Activated naive CD8-positive, alpha-beta T cell (primary cell): ENCODE measurements around the gene NPR1.
A peak's percentile ranks its signal among the peaks of the same experiment; 100 is the strongest.
"Not testable (repeated sequence)": the region's sequence is repeated elsewhere in the genome, so short reads cannot be mapped to it uniquely, and the experiment has no call there.

Experiments
- H3K27ac Mint-ChIP-seq: one replicate; pipeline ENCODE4 v1.8.0; 2021; ENCODE audit warnings: mixed read lengths
- H3K27me3 Mint-ChIP-seq: one replicate; pipeline ENCODE4 v1.8.0; 2021; ENCODE audit warnings: mixed read lengths
- H3K36me3 Mint-ChIP-seq: one replicate; pipeline ENCODE4 v1.8.0; 2021; ENCODE audit warnings: mixed read lengths
- H3K4me1 Mint-ChIP-seq: one replicate; pipeline ENCODE4 v1.8.0; 2021; ENCODE audit warnings: low read depth, mixed read lengths
- H3K4me3 Mint-ChIP-seq: one replicate; pipeline ENCODE4 v1.8.0; 2021; ENCODE audit warnings: mild to moderate bottlenecking, mixed read lengths
- H3K9me3 Mint-ChIP-seq: one replicate; pipeline ENCODE4 v1.8.0; 2021; ENCODE audit warnings: low read depth, mixed read lengths

The NPR1 gene

DNA sequence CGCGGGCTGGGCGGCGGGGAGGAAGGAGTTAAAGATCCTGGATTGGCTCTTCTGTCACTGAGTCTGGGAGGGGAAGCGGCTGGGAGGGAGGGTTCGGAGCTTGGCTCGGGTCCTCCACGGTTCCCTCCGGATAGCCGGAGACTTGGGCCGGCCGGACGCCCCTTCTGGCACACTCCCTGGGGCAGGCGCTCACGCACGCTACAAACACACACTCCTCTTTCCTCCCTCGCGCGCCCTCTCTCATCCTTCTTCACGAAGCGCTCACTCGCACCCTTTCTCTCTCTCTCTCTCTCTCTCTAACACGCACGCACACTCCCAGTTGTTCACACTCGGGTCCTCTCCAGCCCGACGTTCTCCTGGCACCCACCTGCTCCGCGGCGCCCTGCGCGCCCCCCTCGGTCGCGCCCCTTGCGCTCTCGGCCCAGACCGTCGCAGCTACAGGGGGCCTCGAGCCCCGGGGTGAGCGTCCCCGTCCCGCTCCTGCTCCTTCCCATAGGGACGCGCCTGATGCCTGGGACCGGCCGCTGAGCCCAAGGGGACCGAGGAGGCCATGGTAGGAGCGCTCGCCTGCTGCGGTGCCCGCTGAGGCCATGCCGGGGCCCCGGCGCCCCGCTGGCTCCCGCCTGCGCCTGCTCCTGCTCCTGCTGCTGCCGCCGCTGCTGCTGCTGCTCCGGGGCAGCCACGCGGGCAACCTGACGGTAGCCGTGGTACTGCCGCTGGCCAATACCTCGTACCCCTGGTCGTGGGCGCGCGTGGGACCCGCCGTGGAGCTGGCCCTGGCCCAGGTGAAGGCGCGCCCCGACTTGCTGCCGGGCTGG is at the start of gene NPR1:
NPR1 (plus strand) TSS at position 170 of the 818 bp plus-strand sequence; CDS start at position 591, 421 bp downstream.
- no peaks in the 10 kb centered on the region for H3K36me3 Mint-ChIP-seq
- H3K4me3 Mint-ChIP-seq = peak within 1 kb of the TSS; percentile 78
- no peak within 1 kb of the TSS for H3K27ac Mint-ChIP-seq
- peaks cover 19% of the 10 kb centered on the region for H3K4me1 Mint-ChIP-seq
- H3K9me3 Mint-ChIP-seq = no peaks in the 10 kb centered on the region
- H3K27me3 Mint-ChIP-seq = peaks cover 26% of the 10 kb centered on the region

DNA sequence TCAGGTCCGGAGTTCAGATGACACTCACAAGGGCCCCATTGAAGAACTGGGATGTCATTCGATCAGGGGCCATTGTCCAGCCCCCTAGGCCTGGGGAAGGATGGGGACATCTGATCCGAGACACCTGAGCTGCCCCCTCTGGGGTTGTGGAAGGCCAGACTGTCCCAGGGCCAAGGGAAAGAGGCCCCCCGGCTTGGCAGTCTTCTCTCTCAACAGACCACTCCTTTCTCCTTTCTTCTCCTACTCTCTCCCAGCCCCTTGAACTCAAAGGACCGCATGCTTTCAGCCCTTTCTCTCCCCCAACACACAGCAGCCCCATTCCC is 49.2 kb upstream of the NPR1 start:
- peaks cover under 1% of the 10 kb centered on the region for H3K36me3 Mint-ChIP-seq
- no peak overlapping the region for H3K4me3 Mint-ChIP-seq

DNA sequence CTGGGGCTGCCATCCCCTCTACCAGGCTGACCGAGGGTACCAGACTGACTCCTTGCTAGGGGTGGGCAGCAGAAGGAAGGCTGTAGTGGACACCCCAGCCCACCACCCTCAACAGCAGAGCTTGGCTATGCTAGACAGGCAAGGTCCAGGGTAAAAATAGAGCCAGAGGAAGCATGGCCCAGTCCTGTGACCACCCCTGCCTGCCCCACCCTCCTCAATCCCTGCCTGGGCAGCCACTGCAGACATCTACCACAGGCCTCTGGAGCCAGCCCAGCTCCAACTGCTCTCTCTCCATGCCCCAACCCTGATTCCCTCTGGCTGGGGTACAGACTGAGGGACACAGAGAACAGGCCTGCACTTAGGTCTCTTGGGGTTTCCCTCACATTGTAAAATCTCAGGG is 48.5 kb upstream of the NPR1 start:
- no peak overlapping the region for H3K27ac Mint-ChIP-seq
- no peak overlapping the region for H3K4me3 Mint-ChIP-seq
- H3K36me3 Mint-ChIP-seq = peaks cover 2% of the 10 kb centered on the region
- H3K27me3 Mint-ChIP-seq = no peaks in the 10 kb centered on the region
- no peaks in the 10 kb centered on the region for H3K9me3 Mint-ChIP-seq
- peaks cover 23% of the 10 kb centered on the region for H3K4me1 Mint-ChIP-seq

More for the DNA sequence above, 49.2 kb upstream of the NPR1 start:
- H3K9me3 Mint-ChIP-seq = no peaks in the 10 kb centered on the region
- no peaks in the 10 kb centered on the region for H3K27me3 Mint-ChIP-seq
- H3K27ac Mint-ChIP-seq = no peak overlapping the region
- peaks cover 23% of the 10 kb centered on the region for H3K4me1 Mint-ChIP-seq

DNA sequence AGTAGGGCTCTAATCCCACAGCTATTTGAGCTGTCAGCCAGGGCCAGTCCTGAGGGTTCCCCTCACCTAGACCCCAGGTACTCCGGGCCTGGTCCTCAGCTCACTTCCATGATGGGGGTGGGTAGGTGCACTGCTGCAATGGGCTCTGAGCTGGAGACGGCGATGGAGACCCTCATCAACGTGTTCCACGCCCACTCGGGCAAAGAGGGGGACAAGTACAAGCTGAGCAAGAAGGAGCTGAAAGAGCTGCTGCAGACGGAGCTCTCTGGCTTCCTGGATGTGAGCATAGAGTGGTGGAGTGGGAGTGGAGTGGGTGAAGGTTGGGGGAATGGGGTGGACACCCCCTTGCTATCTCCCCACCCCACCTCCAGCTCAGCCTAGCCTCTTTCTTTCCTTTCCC is 48.1 kb upstream of the NPR1 start:
- Mint-ChIP-seq H3K4me3 (no peak overlapping the region), H3K27ac (no peak overlapping the region), H3K27me3 (no peaks in the 10 kb centered on the region), H3K36me3 (peaks cover 2% of the 10 kb centered on the region), H3K4me1 (peaks cover 23% of the 10 kb centered on the region), H3K9me3 (no peaks in the 10 kb centered on the region)

DNA sequence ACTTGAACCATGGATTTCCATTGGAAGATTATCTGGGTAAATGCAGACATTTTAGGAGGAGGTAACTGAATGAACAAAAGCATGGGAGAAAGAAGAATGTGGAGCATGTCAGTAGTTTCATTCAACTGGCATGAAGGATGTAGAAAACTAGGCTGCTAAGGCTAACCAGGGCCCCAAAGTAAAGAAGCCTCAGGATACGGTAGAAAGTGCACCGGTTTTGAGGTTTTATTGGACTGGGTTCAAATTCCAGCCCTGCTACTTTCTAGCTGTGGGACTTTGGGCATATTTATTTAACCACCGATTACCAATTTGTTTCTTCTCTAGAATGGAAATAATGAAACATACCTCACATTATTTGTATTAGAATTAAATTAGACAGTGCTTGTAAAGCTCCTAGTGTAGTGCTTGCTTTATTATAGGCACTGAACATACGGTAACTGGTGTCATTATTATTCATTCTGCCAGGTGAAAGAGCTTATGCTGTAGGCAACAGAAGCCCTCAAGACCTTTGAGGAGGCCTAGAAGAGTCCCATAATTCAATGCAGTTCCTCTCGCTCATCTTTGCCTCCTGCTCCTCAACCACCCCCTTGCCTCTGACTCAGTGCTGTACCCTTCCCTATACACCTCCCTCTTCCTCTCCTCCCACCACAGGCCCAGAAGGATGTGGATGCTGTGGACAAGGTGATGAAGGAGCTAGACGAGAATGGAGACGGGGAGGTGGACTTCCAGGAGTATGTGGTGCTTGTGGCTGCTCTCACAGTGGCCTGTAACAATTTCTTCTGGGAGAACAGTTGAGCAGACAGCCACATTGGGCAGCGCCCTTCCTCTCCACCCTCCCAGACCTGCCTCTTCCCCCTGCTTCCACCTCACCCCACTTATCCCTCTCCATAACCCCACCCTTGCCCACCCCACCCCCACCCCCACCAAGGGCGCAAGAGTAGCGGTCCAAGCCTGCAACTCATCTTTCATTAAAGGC is 47.2 kb upstream of the NPR1 start:
- peaks cover 30% of the 10 kb centered on the region for H3K4me1 Mint-ChIP-seq
- H3K27ac Mint-ChIP-seq = peak overlapping the region; percentile 22
- no peak overlapping the region for H3K4me3 Mint-ChIP-seq

DNA sequence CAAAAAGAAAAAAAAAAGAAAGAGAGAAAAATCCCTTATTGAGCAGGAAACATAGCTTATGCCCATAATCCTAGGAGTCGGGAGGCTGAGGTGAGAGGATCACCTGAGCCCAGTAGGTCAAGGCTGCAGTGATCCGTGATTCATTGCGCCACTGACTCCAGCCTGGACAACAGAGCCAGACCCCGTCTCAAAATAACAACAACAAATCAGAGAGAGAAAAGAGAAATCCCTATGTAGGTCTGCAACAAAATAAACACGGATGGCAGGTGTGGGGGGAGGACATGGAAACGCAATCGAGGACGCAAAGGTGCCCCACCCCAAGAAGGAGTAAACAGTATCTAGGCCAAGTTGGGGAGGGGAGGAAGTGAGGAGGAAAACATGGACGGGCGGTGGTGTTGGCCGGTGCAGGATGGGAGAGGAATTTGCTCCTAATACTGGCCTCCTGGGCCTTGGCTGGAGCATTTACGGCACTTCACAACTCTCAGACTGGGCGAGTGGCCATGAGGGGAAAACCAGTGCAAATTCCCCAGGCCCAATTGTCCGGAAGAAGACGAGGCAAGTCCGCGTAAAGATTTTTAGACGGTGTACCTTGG is 45.2 kb upstream of the NPR1 start:
- Mint-ChIP-seq H3K4me3 (peak overlapping the region; percentile 99), H3K4me1 (peaks cover 45% of the 10 kb centered on the region), H3K27ac (peak overlapping the region; percentile 99), H3K9me3 (no peaks in the 10 kb centered on the region), H3K27me3 (no peaks in the 10 kb centered on the region), H3K36me3 (peaks cover 12% of the 10 kb centered on the region)

More for the DNA sequence above, 47.2 kb upstream of the NPR1 start:
- no peaks in the 10 kb centered on the region for H3K27me3 Mint-ChIP-seq
- peaks cover 2% of the 10 kb centered on the region for H3K36me3 Mint-ChIP-seq
- no peaks in the 10 kb centered on the region for H3K9me3 Mint-ChIP-seq

DNA sequence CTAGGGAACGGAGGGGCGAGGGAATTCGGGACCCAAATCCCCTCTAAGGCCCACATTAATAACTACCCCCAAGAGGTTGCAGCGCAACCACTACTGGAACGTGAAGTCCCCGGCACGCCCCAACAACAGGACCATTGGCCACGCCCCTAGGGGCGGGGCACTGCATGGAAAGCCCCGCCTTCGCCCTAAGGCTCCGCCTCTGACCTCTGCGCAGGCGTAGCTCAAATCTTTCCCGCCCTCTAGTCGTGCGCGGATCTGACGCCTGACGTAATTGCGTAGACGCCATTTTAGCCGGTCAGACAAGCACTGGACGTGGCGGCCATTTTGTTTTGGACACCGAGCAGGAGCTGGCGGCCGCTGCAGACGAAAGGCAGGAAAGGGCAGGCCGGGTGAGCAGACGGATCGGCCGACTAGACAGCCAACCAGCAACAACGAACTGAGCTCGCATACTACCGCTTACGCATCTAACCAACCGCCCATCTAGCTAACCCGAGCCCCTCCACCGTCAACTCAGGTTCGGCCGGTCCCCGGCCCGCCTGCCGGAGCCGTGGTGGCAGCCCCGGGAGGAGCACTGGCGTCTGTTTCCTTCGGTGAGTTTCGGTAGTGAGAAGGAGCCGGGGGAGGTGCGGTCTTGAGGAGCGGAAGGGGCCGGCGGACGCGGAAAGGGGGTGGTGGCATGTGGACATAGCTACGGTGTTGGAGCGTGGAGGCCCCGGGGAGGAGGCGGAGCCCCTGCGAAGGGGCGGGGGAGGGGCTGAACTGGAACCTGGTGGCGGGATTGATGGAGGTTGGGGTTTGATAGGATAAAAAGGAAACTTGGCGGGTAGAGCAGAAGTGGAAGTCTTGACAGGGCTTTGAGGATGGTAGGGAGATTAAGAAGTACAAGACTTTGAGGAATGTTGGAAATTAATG is 44.5 kb upstream of the NPR1 start, which contains the start of gene CHTOP:
CHTOP (plus strand) TSS at position 313 of the 912 bp plus-strand sequence. CDS start 2,523 bp downstream, outside the sequence.
- Mint-ChIP-seq H3K4me3 (peak within 1 kb of the TSS; percentile 99), H3K4me1 (peaks cover 49% of the 10 kb centered on the region), H3K27ac (peak within 1 kb of the TSS; percentile 99), H3K27me3 (no peaks in the 10 kb centered on the region), H3K36me3 (peaks cover 12% of the 10 kb centered on the region), H3K9me3 (no peaks in the 10 kb centered on the region)

DNA sequence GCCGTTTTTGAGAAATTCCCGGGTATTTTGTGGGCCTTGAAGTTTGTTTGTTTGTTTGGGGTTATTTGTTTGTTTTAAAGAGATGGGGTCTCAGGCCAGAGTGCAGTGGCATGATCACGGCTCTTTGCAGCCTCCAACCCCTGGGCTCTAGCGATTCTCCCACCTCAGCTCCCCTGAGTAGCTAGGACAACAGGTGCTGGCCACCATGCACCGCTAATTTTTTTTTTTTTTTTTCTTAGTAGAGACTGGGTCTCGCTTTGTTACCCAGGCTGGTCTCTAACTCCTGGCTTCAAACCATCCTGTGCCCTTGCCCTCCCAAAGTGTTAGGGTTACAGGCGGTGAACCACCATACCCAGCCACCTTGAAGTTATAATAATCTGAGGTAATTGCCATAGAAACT is 42.6 kb upstream of the NPR1 start:
- peak overlapping the region; percentile 99 for H3K4me3 Mint-ChIP-seq
- H3K27ac Mint-ChIP-seq = peak overlapping the region; percentile 78
- no peaks in the 10 kb centered on the region for H3K27me3 Mint-ChIP-seq
- no peaks in the 10 kb centered on the region for H3K9me3 Mint-ChIP-seq
- peaks cover 52% of the 10 kb centered on the region for H3K4me1 Mint-ChIP-seq
- H3K36me3 Mint-ChIP-seq = peaks cover 12% of the 10 kb centered on the region

DNA sequence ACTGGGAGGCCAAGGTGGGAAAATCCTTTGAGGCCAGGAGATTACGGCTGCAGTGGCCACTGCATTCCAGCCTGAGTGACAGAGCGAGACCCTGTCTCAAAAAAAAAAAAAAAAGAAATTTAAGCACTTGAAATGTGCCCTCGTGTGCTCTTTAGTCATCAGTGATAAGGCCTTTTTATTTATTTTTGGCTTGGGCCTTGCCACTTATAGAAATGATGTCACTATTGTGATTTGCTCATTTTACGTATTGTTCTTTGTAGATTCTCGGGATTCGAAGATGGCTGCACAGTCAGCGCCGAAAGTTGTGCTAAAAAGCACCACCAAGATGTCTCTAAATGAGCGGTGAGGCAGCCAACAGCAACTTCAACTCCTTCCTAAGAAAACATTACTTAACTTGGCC is 42.2 kb upstream of the NPR1 start:
- H3K27ac Mint-ChIP-seq = peak overlapping the region; percentile 88
- H3K9me3 Mint-ChIP-seq = no peaks in the 10 kb centered on the region
- peak overlapping the region; percentile 99 for H3K4me3 Mint-ChIP-seq
- peaks cover 12% of the 10 kb centered on the region for H3K36me3 Mint-ChIP-seq
- no peaks in the 10 kb centered on the region for H3K27me3 Mint-ChIP-seq
- H3K4me1 Mint-ChIP-seq = peaks cover 53% of the 10 kb centered on the region

DNA sequence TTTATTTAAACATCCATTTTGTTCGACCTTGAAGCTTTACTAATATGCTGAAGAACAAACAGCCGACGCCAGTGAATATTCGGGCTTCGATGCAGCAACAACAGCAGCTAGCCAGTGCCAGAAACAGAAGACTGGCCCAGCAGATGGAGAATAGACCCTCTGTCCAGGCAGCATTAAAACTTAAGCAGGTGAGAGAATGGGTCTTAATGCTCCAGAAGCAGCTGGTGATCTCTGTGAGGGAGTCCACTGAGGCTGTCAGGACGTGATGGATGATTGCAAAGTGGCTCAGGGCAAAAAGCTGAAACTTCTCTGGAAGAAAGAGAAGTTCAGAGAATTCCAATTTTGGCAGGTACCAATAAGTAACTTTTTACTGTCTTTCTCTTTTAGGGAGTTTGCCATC is 40.2 kb upstream of the NPR1 start:
- Mint-ChIP-seq H3K4me1 (peaks cover 52% of the 10 kb centered on the region), H3K27ac (peak overlapping the region; percentile 34), H3K4me3 (no peak overlapping the region), H3K36me3 (peaks cover 12% of the 10 kb centered on the region), H3K9me3 (no peaks in the 10 kb centered on the region), H3K27me3 (no peaks in the 10 kb centered on the region)

DNA sequence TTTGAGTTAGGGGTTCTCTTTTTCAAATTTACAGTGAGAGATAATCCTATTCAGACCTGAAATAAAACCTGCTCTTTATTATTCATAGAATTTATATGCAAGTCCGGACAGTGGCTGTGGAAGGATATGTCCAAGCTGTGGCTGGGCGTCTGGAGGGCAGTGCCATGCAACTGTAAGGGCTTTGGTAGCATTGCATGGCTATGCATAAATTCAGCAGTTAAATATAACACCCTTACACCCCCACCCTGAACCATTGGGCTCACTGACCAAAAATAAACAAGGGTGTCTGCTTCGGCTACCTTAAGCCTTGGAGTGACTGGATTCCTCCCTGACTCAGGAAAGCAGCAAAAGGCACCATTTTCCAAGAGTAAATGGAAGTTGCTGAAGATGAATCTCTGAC is 39.2 kb upstream of the NPR1 start:
- H3K27ac Mint-ChIP-seq = peak overlapping the region; percentile 46
- no peak overlapping the region for H3K4me3 Mint-ChIP-seq
- H3K4me1 Mint-ChIP-seq = peaks cover 58% of the 10 kb centered on the region
- H3K27me3 Mint-ChIP-seq = no peaks in the 10 kb centered on the region
- H3K9me3 Mint-ChIP-seq = no peaks in the 10 kb centered on the region
- peaks cover 18% of the 10 kb centered on the region for H3K36me3 Mint-ChIP-seq

DNA sequence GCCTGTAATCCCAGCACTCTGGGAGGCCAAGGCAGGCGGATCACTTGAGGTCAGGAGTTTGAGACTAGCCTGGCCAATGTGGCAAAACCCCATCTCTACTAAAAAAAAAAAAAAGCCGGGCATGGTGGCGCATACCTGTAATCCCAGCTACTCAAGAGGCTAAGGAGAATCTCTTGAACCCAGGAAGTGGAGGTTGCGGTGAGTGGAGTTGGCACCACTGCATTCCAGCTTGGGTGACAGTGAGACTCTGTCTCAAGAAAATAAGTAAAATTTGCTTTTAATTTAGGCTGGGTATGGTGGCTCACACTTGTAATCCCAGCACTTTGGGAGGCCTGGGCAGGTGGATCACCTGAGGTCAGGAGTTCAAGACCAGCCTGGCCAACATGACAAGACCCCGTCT is 38.3 kb upstream of the NPR1 start:
- Mint-ChIP-seq H3K4me1 (peaks cover 65% of the 10 kb centered on the region), H3K27ac (peak overlapping the region; percentile 68), H3K36me3 (peaks cover 16% of the 10 kb centered on the region)
- H3K4me3 Mint-ChIP-seq, H3K9me3 Mint-ChIP-seq, H3K27me3 Mint-ChIP-seq: not testable (repeated sequence)

DNA sequence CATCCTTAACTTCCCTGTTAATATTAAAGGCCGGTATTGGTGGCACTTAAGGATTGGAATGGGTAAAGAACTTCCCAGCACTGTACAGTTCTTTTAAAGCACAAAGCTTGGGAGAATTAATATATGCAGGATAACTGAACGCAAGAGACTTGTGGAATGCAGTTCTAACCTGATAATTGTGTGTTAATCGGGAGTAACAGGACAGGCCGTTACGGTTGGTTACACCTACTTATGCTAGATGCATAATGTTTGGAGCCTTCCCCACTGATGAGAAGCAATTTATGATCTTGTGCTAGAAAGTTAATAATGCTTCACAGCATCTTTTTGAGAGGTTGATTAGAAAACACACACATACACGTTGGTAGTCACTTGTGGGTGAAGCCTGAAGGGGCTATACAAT is 37.6 kb upstream of the NPR1 start:
- Mint-ChIP-seq H3K4me3 (no peak overlapping the region), H3K4me1 (peaks cover 68% of the 10 kb centered on the region), H3K36me3 (peaks cover 21% of the 10 kb centered on the region), H3K27me3 (no peaks in the 10 kb centered on the region), H3K9me3 (no peaks in the 10 kb centered on the region), H3K27ac (peak overlapping the region; percentile 19)

DNA sequence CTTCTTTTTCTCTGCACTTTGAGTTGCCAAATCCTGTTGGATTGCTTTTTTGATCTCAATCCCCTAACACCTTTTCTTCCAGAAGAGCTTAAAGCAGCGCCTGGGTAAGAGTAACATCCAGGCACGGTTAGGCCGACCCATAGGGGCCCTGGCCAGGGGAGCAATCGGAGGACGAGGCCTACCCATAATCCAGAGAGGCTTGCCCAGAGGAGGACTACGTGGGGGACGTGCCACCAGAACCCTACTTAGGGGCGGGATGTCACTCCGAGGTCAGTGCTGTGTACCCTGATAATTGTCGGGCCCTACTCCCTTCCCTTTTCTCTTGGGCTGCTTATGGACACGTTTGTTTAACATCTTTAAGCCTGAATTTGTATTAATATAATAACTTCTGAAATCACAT is 36.3 kb upstream of the NPR1 start:
- peaks cover 69% of the 10 kb centered on the region for H3K4me1 Mint-ChIP-seq
- H3K27ac Mint-ChIP-seq = peak overlapping the region; percentile 55
- H3K27me3 Mint-ChIP-seq = no peaks in the 10 kb centered on the region

More for the DNA sequence above, 36.3 kb upstream of the NPR1 start:
- Mint-ChIP-seq H3K36me3 (peaks cover 15% of the 10 kb centered on the region), H3K4me3 (no peak overlapping the region), H3K9me3 (no peaks in the 10 kb centered on the region)
